Measurements from ENCODE around the gene SURF6.
"Not testable (repeated sequence)": the region's sequence is repeated elsewhere in the genome, so short reads cannot be mapped to it uniquely, and the experiment has no call there.

The SURF6 gene

GRCh38 chr9:133331221-133331620, 4.8 kb downstream of the SURF6 start:
- Histone ChIP-seq H3K27ac (ENCODE audit: poor library complexity, severe bottlenecking) (no peak overlapping the region), H3K9me3 (ENCODE audit: severe bottlenecking) (no peaks in the 10 kb centered on the region), H3K4me3 (ENCODE audit: severe bottlenecking) (no peak overlapping the region), H3K27me3 (ENCODE audit: insufficient read depth, poor library complexity, severe bottlenecking) (no peaks in the 10 kb centered on the region), H3K4me1 (ENCODE audit: insufficient read depth, poor library complexity, severe bottlenecking) (no peaks in the 10 kb centered on the region), H3K36me3 (ENCODE audit: low read depth) (peaks cover 44% of the 10 kb centered on the region)
- TF ChIP-seq CTCF (IDR thresholded peaks at IDR 0.05; ENCODE audit: poor library complexity, severe bottlenecking): no peak
- DNase-seq (ENCODE audit: low spot score) (no peak), ATAC-seq (ENCODE audit: low read depth) (no peak)

GRCh38 chr9:133329306-133330156, 6.5 kb downstream of the SURF6 start:
- ATAC-seq (ENCODE audit: low read depth): peak; percentile 55; the same call in 2 of the 3 replicates
- peaks cover 39% of the 10 kb centered on the region for H3K36me3 ChIP-seq (ENCODE audit: low read depth)
- H3K4me3 ChIP-seq (ENCODE audit: severe bottlenecking); H3K27me3 ChIP-seq (ENCODE audit: insufficient read depth, poor library complexity, severe bottlenecking); DNase-seq (ENCODE audit: low spot score); H3K4me1 ChIP-seq (ENCODE audit: insufficient read depth, poor library complexity, severe bottlenecking); H3K9me3 ChIP-seq (ENCODE audit: severe bottlenecking); H3K27ac ChIP-seq (ENCODE audit: poor library complexity, severe bottlenecking): not testable (repeated sequence)
- peak; percentile 79 for TF ChIP-seq CTCF (IDR thresholded peaks at IDR 0.05; ENCODE audit: poor library complexity, severe bottlenecking)

GRCh38 chr9:133327834-133328484, 8.0 kb downstream of the SURF6 start:
- ATAC-seq (ENCODE audit: low read depth): no peak; the same call in 2 of the 3 replicates

GRCh38 chr9:133327021-133327420, 9.0 kb downstream of the SURF6 start:
- H3K4me1 ChIP-seq (ENCODE audit: insufficient read depth, poor library complexity, severe bottlenecking); H3K4me3 ChIP-seq (ENCODE audit: severe bottlenecking); DNase-seq (ENCODE audit: low spot score); H3K27me3 ChIP-seq (ENCODE audit: insufficient read depth, poor library complexity, severe bottlenecking); H3K9me3 ChIP-seq (ENCODE audit: severe bottlenecking); ATAC-seq (ENCODE audit: low read depth); H3K27ac ChIP-seq (ENCODE audit: poor library complexity, severe bottlenecking): not testable (repeated sequence)
- peaks cover 14% of the 10 kb centered on the region for H3K36me3 ChIP-seq (ENCODE audit: low read depth)

More at GRCh38 chr9:133327834-133328484, 8.0 kb downstream of the SURF6 start:
- H3K27me3 ChIP-seq (ENCODE audit: insufficient read depth, poor library complexity, severe bottlenecking): no peaks in the 10 kb centered on the region
- no peak overlapping the region for H3K27ac ChIP-seq (ENCODE audit: poor library complexity, severe bottlenecking)
- H3K36me3 ChIP-seq (ENCODE audit: low read depth): peaks cover 23% of the 10 kb centered on the region
- no peak for TF ChIP-seq CTCF (IDR thresholded peaks at IDR 0.05; ENCODE audit: poor library complexity, severe bottlenecking)
- no peaks in the 10 kb centered on the region for H3K9me3 ChIP-seq (ENCODE audit: severe bottlenecking)
- no peak overlapping the region for H3K4me3 ChIP-seq (ENCODE audit: severe bottlenecking)
- no peak for DNase-seq (ENCODE audit: low spot score)
- H3K4me1 ChIP-seq (ENCODE audit: insufficient read depth, poor library complexity, severe bottlenecking): no peaks in the 10 kb centered on the region

GRCh38 chr9:133323991-133324703, 11.8 kb downstream of the SURF6 start:
- H3K27ac ChIP-seq (ENCODE audit: poor library complexity, severe bottlenecking): no peak overlapping the region
- H3K4me1 ChIP-seq (ENCODE audit: insufficient read depth, poor library complexity, severe bottlenecking): no peaks in the 10 kb centered on the region
- no peaks in the 10 kb centered on the region for H3K36me3 ChIP-seq (ENCODE audit: low read depth)
- H3K9me3 ChIP-seq (ENCODE audit: severe bottlenecking): no peaks in the 10 kb centered on the region
- DNase-seq (ENCODE audit: low spot score): no peak
- TF ChIP-seq CTCF (IDR thresholded peaks at IDR 0.05; ENCODE audit: poor library complexity, severe bottlenecking): no peak
- no peak for ATAC-seq (ENCODE audit: low read depth)
- H3K27me3 ChIP-seq (ENCODE audit: insufficient read depth, poor library complexity, severe bottlenecking): no peaks in the 10 kb centered on the region
- no peak overlapping the region for H3K4me3 ChIP-seq (ENCODE audit: severe bottlenecking)
